Measurements from ENCODE around the gene ARHGAP1.
"Not testable (repeated sequence)": the region's sequence is repeated elsewhere in the genome, so short reads cannot be mapped to it uniquely, and the experiment has no call there.

The ARHGAP1 gene

GRCh38 chr11:46722566-46723358, 22.3 kb upstream of the ARHGAP1 start:
- no peak for DNase-seq (ENCODE audit: low read depth)

- no peak for DNase-seq (ENCODE audit: low read depth)
These were observed 20.9 kb upstream of the ARHGAP1 start for GRCh38 chr11:46721286-46721685.

GRCh38 chr11:46719543-46720218, 19.3 kb upstream of the ARHGAP1 start:
- DNase-seq (ENCODE audit: low read depth), result no peak

GRCh38 chr11:46719048-46719542, 18.7 kb upstream of the ARHGAP1 start, which contains the start of gene F2:
Gene F2, plus strand, starts transcription at chr11:46719213. Its CDS starts 23 bp downstream, at chr11:46719236.
- no peak for DNase-seq (ENCODE audit: low read depth)

GRCh38 chr11:46718155-46719019, 18.0 kb upstream of the ARHGAP1 start:
- DNase-seq (ENCODE audit: low read depth), result no peak

- DNase-seq (ENCODE audit: low read depth), result not testable (repeated sequence)
These were observed 17.4 kb upstream of the ARHGAP1 start for GRCh38 chr11:46717825-46718154.

GRCh38 chr11:46712874-46713576, 12.6 kb upstream of the ARHGAP1 start:
- DNase-seq (ENCODE audit: low read depth), result no peak

- DNase-seq (ENCODE audit: low read depth), result no peak
These were observed 10.9 kb upstream of the ARHGAP1 start for GRCh38 chr11:46711303-46711702.

GRCh38 chr11:46710821-46711269, 10.4 kb upstream of the ARHGAP1 start:
- no peak for DNase-seq (ENCODE audit: low read depth)

- not testable (repeated sequence) for DNase-seq (ENCODE audit: low read depth)
These were observed 8.9 kb upstream of the ARHGAP1 start for GRCh38 chr11:46709351-46709750.

GRCh38 chr11:46706886-46707285, 6.5 kb upstream of the ARHGAP1 start:
- no peak for DNase-seq (ENCODE audit: low read depth)

GRCh38 chr11:46705070-46705688, 4.8 kb upstream of the ARHGAP1 start:
- DNase-seq (ENCODE audit: low read depth), result no peak

- no peak for DNase-seq (ENCODE audit: low read depth)
These were observed 747 bp upstream of the ARHGAP1 start for GRCh38 chr11:46701078-46701654.

GRCh38 chr11:46698597-46698996, 1.8 kb downstream of the ARHGAP1 start:
- DNase-seq (ENCODE audit: low read depth), result no peak

GRCh38 chr11:46697723-46698122, 2.7 kb downstream of the ARHGAP1 start:
- no peak for DNase-seq (ENCODE audit: low read depth)

GRCh38 chr11:46697303-46697702, 3.1 kb downstream of the ARHGAP1 start:
- DNase-seq (ENCODE audit: low read depth), result no peak

- DNase-seq (ENCODE audit: low read depth), result no peak
These were observed 4.2 kb downstream of the ARHGAP1 start for GRCh38 chr11:46696212-46696558.

- no peak for DNase-seq (ENCODE audit: low read depth)
These were observed 4.8 kb downstream of the ARHGAP1 start for GRCh38 chr11:46695345-46696211.

- no peak for DNase-seq (ENCODE audit: low read depth)
These were observed 5.8 kb downstream of the ARHGAP1 start for GRCh38 chr11:46694607-46695006.

- DNase-seq (ENCODE audit: low read depth), result no peak
These were observed 6.3 kb downstream of the ARHGAP1 start for GRCh38 chr11:46694072-46694471.
